Thyroid gland (tissue), 4 donors: Measurements from ENCODE around the gene GAS2L1.

Experiments used
- POLR2A ChIP-seq, 2 donors: fragments of 450-650 bp; IDR thresholded peaks; one replicate each; pipeline ENCODE4 v1.6.1; 2017; ENCODE audit warnings: antibody characterized with exemption in 2 of 2, mild to moderate bottlenecking in 2 of 2, moderate library complexity in 1 of 2
- TF ChIP-seq, protein P1 (sequence below), 6 experiments: fragments of 200-600 bp in 3 of 6; fragments of 450-650 bp in 3 of 6; sonication (generic) in 3 of 6; IDR thresholded peaks; one replicate each; pipeline ENCODE4 v1.5.1; 2016 to 2019; ENCODE audit warnings: antibody characterized with exemption in 6 of 6, mild to moderate bottlenecking in 2 of 6, inconsistent platforms in 1 of 6, moderate library complexity in 1 of 6

- TF ChIP-seq, protein P1, sequence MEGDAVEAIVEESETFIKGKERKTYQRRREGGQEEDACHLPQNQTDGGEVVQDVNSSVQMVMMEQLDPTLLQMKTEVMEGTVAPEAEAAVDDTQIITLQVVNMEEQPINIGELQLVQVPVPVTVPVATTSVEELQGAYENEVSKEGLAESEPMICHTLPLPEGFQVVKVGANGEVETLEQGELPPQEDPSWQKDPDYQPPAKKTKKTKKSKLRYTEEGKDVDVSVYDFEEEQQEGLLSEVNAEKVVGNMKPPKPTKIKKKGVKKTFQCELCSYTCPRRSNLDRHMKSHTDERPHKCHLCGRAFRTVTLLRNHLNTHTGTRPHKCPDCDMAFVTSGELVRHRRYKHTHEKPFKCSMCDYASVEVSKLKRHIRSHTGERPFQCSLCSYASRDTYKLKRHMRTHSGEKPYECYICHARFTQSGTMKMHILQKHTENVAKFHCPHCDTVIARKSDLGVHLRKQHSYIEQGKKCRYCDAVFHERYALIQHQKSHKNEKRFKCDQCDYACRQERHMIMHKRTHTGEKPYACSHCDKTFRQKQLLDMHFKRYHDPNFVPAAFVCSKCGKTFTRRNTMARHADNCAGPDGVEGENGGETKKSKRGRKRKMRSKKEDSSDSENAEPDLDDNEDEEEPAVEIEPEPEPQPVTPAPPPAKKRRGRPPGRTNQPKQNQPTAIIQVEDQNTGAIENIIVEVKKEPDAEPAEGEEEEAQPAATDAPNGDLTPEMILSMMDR (IDR thresholded peaks at IDR 0.05), result no peak
- no peak for TF ChIP-seq POLR2A (IDR thresholded peaks at IDR 0.05)
Measured at GRCh38 chr22:29325785-29326315, 19.4 kb downstream of the GAS2L1 start.
